Natural killer cell (primary cell): ENCODE data around the gene NRP2. TPM values are rescaled to one million over a fixed set of nuclear protein-coding genes. Genes with fewer than 3 reads are reported as not detected.
A peak's percentile ranks its signal among the peaks of the same experiment; 100 is the strongest.

Source experiments
- ATAC-seq, 3 donors: fragments of 150-1000 bp in 2 of 3; fragments of 200-7000 bp in 1 of 3; cut with Tn5 transposase; 1 replicate in 1 of 3; 2 replicates in 2 of 3; pipeline ENCODE4 v1.10.0; 2021; ENCODE audit warnings: mild to moderate bottlenecking in 2 of 3, moderate library complexity in 2 of 3
- DNase-seq, 2 donors: peaks; one replicate each; pipeline versions ENCODE4 v3.0.0 to v3.0.0-alpha.2; 2013 to 2021; ENCODE audit warnings: mixed read lengths in 1 of 2
- H3K27ac ChIP-seq: one replicate; pipeline ENCODE4 v1.5.1; 2013; ENCODE audit warnings: mild to moderate bottlenecking, low read length
- H3K27me3 ChIP-seq: one replicate; pipeline ENCODE4 v1.6.1; 2013; ENCODE audit warnings: low read length; ENCODE audit not compliant: control insufficient read depth, insufficient read depth
- H3K36me3 ChIP-seq: one replicate; pipeline ENCODE4 v1.6.1; 2013; ENCODE audit warnings: low read length; ENCODE audit not compliant: control insufficient read depth, insufficient read depth
- H3K4me1 ChIP-seq: one replicate; pipeline ENCODE4 v1.6.1; 2013; ENCODE audit warnings: low read length; ENCODE audit not compliant: control insufficient read depth, insufficient read depth
- H3K4me3 ChIP-seq: one replicate; pipeline ENCODE4 v1.5.1; 2013; ENCODE audit warnings: low read length
- H3K9me3 ChIP-seq: one replicate; pipeline ENCODE4 v1.6.1; 2013; ENCODE audit warnings: low read length; ENCODE audit not compliant: control insufficient read depth, insufficient read depth
- H3K27ac Mint-ChIP-seq, 2 donors: one replicate each; pipeline ENCODE4 v1.8.0; 2022; ENCODE audit warnings: mild to moderate bottlenecking in 2 of 2, mixed read lengths in 2 of 2, moderate library complexity in 1 of 2
- H3K27me3 Mint-ChIP-seq, 2 donors: one replicate each; pipeline ENCODE4 v1.8.0; 2022; ENCODE audit warnings: low read depth in 2 of 2, mixed read lengths in 2 of 2
- H3K36me3 Mint-ChIP-seq: one replicate; pipeline ENCODE4 v1.8.0; 2022; ENCODE audit warnings: mixed read lengths
- H3K4me1 Mint-ChIP-seq, 2 donors: one replicate each; pipeline ENCODE4 v1.8.0; 2022; ENCODE audit warnings: mixed read lengths in 2 of 2
- H3K4me3 Mint-ChIP-seq: one replicate; pipeline ENCODE4 v1.8.0; 2022; ENCODE audit warnings: mild to moderate bottlenecking, moderate library complexity, mixed read lengths
- H3K9me3 Mint-ChIP-seq, 2 donors: one replicate each; pipeline ENCODE4 v1.8.0; 2022; ENCODE audit warnings: mixed read lengths in 2 of 2
- WGBS: methylation state at CpG from one replicate; pipeline ENCODE4 v1.1.7; 2013; ENCODE audit warnings: missing lambda C conversion rate; ENCODE audit not compliant: insufficient coverage; 5-methylcytosine and 5-hydroxymethylcytosine counted together
- intact Hi-C: fragments of 100-400 bp; cut with micrococcal nuclease; formaldehyde crosslinking; loops from one replicate; pipeline ENCODE4 v1.14.2; 2022
- total RNA-seq, 4 donors: library from RNA; stranded (reverse); fragments of 120-200 nt in 1 of 4; gene quantifications; one replicate each; pipeline versions ENCODE4 v1.2.3 to v1.2.4, GENCODE V29; 2013 to 2022
- TF ChIP-seq, protein P1 (sequence below): fragments of 200-600 bp; IDR thresholded peaks from one replicate; pipeline ENCODE4 v1.8.0; 2022; ENCODE audit warnings: antibody characterized with exemption

The NRP2 gene
- total RNA-seq, 3 donors from 2014 or later (not counting 1 experiment from before 2014, with no cell fraction given), result 0.40 TPM; not detected in 2

- no peaks in the 10 kb centered on the region for H3K9me3 ChIP-seq
- H3K4me1 ChIP-seq, result no peaks in the 10 kb centered on the region
- H3K27ac ChIP-seq, result no peak overlapping the region
- no peak overlapping the region for H3K4me3 ChIP-seq
- Mint-ChIP-seq H3K36me3 (no peaks in the 10 kb centered on the region), H3K9me3 (peaks cover 0 to 2% of the 10 kb centered on the region in 2 donors), H3K27ac (no peak overlapping the region), H3K4me1 (no peaks in the 10 kb centered on the region), H3K27me3 (peaks cover 4 to 38% of the 10 kb centered on the region in 2 donors), H3K4me3 (no peak overlapping the region)
- intact Hi-C loops, result loop anchor here (10.0 kb wide), 1 partner anchor 1529 kb away; no protein-coding TSS in a partner anchor
- TF ChIP-seq, protein P1, sequence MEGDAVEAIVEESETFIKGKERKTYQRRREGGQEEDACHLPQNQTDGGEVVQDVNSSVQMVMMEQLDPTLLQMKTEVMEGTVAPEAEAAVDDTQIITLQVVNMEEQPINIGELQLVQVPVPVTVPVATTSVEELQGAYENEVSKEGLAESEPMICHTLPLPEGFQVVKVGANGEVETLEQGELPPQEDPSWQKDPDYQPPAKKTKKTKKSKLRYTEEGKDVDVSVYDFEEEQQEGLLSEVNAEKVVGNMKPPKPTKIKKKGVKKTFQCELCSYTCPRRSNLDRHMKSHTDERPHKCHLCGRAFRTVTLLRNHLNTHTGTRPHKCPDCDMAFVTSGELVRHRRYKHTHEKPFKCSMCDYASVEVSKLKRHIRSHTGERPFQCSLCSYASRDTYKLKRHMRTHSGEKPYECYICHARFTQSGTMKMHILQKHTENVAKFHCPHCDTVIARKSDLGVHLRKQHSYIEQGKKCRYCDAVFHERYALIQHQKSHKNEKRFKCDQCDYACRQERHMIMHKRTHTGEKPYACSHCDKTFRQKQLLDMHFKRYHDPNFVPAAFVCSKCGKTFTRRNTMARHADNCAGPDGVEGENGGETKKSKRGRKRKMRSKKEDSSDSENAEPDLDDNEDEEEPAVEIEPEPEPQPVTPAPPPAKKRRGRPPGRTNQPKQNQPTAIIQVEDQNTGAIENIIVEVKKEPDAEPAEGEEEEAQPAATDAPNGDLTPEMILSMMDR, result no peak
- no peak for DNase-seq
- H3K36me3 ChIP-seq, result no peaks in the 10 kb centered on the region
- no peaks in the 10 kb centered on the region for H3K27me3 ChIP-seq
- ATAC-seq, result no peak
- 83% methylated on average over 1 of the region's 1 CpG for WGBS
These were observed 9.0 kb upstream of the NRP2 start for GRCh38 chr2:205673312-205673711.

GRCh38 chr2:205675861-205676516 lies 6.3 kb upstream of the NRP2 start:
- no peaks in the 10 kb centered on the region for H3K4me1 ChIP-seq
- H3K27me3 Mint-ChIP-seq, result peaks cover 16 to 39% of the 10 kb centered on the region in 2 donors
- H3K4me3 Mint-ChIP-seq, result no peak overlapping the region
- H3K27ac Mint-ChIP-seq, result no peak overlapping the region
- peaks cover 7% of the 10 kb centered on the region for H3K27me3 ChIP-seq
- no peaks in the 10 kb centered on the region for H3K36me3 Mint-ChIP-seq
- no peak overlapping the region for H3K4me3 ChIP-seq
- TF ChIP-seq, protein P1, result peak; percentile 28
- no peaks in the 10 kb centered on the region for H3K9me3 ChIP-seq
- H3K4me1 Mint-ChIP-seq, result no peaks in the 10 kb centered on the region
- 45% methylated on average over 6 of the region's 7 CpGs for WGBS
- no peaks in the 10 kb centered on the region for H3K36me3 ChIP-seq
- no peak for ATAC-seq
- no peak overlapping the region for H3K27ac ChIP-seq
- intact Hi-C loops, result loop anchor here (5.0 to 10.0 kb wide), 3 partner anchors 804 to 1531 kb away; no protein-coding TSS in a partner anchor
- no peaks in the 10 kb centered on the region for H3K9me3 Mint-ChIP-seq
- DNase-seq, result peak in 1 of 2 donors; percentile 45

DNA sequence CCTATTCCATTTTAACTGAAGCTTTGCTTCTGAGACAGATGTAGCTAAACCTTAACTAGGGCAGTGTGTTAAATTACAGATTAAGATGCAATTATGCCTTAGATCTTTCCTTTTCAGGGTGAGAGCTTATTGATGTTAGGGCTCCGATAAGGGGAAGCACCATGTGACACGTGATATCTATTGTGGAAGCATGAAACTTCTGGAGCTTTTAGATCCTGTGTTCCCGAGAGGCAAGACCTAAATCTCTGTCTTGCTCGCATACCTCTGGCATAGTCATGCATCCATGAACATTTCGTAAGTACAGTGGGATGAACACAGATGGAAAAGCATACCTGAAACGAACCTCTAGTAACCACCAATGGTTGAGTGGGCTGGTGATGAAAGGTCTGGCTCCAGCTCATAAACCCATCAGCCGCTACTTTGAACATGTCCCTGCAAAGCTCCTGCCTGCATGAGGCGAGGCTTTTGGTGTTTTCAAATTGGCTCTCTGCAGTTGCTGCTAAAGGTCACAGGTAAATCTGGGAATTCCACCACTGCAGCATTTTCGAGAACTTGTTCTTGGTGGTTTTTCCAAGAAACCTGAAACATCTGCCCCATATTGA lies 3.7 kb upstream of the NRP2 start:
- Mint-ChIP-seq H3K36me3 (no peaks in the 10 kb centered on the region), H3K9me3 (no peaks in the 10 kb centered on the region), H3K27ac (no peak overlapping the region), H3K4me3 (no peak overlapping the region), H3K4me1 (no peaks in the 10 kb centered on the region), H3K27me3 (peaks cover 32 to 58% of the 10 kb centered on the region in 2 donors)
- intact Hi-C loops, result loop anchor here (5.0 to 10.0 kb wide), 3 partner anchors 806 to 1534 kb away; no protein-coding TSS in a partner anchor
- TF ChIP-seq, protein P1, result no peak
- no peak for ATAC-seq
- Histone ChIP-seq H3K4me1 (peaks cover 4% of the 10 kb centered on the region), H3K27ac (no peak overlapping the region), H3K27me3 (peaks cover 24% of the 10 kb centered on the region), H3K9me3 (no peaks in the 10 kb centered on the region), H3K36me3 (no peaks in the 10 kb centered on the region), H3K4me3 (no peak overlapping the region)
- no peak for DNase-seq
- WGBS, result 81% methylated on average over 9 of the region's 9 CpGs
